GM18502 (cell line): Measurements from ENCODE around the gene REELD1.
A peak's percentile ranks its signal among the peaks of the same experiment; 100 is the strongest.

Source experiments
- ATAC-seq: cut with Tn5 transposase; IDR thresholded peaks from one replicate; pipeline ENCODE4 v1.9.1; 2021; ENCODE audit warnings: mild to moderate bottlenecking; ENCODE audit not compliant: unreplicated experiment, poor library complexity

The REELD1 gene

GRCh38 chr4:146222313-146222712, 8.0 kb downstream of the REELD1 start:
- no peak for ATAC-seq

DNA sequence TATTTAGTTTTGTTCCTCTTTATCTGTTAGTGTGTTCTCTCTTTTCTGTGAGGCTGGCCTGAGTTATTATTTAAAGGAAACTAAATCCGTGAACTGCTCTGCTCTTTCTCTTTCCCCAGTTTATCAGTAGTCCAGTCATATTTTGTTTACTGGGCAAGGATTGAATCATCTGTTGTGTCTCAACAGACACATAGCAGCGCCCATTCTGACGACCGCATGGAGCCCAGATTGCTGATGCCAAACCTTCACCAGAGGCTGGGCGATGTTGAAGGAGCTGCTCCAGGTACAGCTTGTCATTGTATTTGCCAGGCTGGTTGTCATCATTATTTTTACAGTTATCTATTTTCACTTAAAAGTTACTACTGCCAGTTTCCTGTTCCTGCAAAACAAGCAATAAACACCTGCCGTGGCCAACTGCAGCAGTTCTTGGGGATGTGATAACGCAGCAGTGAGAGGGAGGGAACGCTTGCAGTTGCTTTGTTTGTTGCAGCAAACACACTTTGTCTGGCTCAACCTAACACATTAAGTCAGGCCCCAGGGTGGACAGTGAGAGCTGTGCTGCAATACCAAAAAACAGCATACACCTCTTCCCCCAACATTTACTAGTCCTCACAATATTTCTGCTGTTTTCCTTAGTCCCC, 10.1 kb downstream of the REELD1 start:
- no peak for ATAC-seq

GRCh38 chr4:146229406-146229805, 15.1 kb downstream of the REELD1 start:
- no peak for ATAC-seq

DNA sequence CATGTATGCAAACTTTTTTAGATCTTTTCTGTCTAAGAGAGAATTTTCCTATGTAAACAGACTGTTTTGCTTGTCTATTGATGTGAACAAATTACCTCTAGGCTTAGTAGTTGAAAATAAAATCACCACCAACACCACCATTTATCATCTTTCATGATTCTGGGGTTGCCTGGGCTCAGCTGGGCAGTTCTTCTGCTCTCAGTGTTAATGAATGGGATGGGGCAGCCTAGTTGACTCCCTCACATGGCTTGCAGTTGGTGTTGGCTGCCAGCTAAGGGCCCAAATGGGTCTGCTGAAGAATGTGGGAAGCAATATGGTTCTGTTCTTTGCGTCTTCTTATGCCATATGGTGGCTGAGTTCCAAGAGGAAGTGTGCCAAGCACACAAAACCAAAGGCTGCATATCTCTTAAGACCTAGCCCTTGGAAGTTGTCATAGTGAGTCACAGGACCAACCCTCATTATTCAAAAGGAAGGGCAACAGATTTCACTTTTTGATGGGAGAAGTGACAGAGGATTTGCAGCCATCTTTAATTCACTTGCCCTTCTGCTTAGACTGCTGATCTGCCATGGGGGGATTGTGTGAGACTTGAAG, 17.9 kb downstream of the REELD1 start:
- ATAC-seq, result no peak

DNA sequence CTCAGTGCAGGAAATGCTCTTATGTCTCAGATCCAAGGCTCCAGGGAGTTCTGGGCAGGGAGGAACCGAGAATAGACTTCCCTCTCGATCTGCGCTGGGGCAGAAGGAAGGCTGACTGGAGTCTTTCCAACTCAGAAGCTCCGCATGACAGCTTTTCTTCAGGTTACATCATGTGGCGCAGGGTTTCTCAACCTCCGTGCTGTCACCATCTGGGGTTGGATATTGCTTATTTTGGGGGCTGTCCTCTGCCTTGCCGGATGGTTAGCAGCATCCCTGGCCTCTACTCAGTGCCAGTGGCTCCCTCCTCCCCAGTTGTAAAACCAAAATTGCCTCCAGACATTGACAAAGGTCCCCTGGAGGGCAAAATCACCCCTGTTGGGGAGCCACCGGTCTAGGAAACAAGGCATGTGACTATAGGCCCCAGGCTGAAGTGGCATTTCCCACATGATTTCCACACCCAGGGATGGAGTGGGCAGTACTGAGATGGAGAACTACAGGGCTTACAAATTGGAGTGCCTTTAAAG, 21.4 kb downstream of the REELD1 start:
- no peak for ATAC-seq

DNA sequence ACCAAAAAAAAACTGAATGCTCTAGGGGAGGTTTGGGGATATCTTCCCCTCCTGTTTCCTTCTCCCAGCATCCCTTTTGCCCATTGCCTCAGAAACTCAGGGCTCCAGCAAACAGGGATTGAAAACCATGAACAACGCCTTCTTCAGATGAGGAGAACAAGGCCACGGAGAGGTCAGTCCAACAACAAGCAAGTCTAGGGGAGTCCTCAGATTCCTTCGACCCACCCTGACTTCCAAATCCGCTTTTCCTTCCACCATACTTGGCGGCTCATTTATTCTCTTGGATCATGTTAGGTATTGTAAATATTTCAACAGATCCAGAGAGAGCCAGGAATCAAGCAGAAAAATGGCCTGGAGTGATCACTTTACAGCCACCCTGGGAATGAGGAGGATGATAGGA, 21.9 kb downstream of the REELD1 start:
- no peak for ATAC-seq

DNA sequence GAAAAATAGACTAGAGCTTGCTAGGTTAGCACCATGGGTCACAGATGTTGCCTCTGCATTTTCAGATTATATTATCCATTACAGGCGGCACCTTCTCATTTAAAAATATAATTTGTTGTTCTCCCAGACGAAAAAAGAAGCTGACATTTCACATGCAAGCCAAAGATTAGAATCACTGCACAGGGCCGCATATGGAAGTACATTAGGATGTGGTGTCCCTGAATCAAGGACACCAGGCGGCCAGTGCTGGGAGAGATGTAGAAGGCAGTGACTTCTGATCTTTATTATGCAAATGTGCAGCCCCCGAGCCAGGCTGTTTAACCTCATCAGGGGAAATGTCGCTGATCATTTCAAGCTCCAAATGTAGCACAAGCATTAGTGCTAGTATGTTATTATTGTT, 22.8 kb downstream of the REELD1 start:
- ATAC-seq, result no peak

- ATAC-seq, result no peak
Measured at GRCh38 chr4:146238107-146238506, 23.8 kb downstream of the REELD1 start.

DNA sequence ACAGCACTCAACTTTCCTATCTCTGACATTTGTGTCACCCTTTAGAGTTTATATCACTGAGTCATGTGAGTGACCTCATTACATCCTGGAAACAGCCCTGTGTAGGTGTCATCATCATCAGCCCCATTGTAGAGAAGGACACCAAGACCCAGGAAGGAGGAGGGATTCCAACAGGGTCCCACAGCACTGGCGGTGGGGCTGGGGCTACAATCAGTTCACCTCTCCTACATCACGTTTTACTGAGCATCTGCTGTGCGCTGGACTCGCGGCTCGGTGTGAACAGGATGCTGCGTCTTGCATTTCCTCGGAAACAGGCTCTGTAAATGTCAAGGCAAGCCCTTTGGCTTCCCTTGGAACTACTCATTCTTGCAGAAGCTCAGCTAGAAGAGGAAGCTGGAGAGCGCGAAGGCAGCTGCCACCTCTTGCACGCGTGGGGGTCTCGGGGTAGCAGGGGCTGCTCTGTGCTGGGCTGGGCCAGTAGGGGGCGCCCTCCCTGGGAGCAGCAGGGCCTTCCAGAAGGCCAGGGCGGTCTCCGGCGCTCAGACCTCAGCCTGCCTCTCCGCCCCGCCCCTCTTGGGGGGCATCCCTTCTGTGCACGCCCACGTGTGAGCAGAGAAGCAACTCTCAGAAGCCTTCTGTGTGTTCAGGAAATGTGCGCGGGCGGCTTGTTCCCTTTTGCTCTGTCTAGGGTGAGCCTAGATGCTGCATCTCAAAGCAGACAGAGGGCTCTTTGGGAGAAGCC, 29.0 kb downstream of the REELD1 start:
- peak; percentile 87 for ATAC-seq

GRCh38 chr4:146243883-146244277, 29.5 kb downstream of the REELD1 start:
- ATAC-seq, result no peak

GRCh38 chr4:146244496-146244895, 30.2 kb downstream of the REELD1 start:
- no peak for ATAC-seq

DNA sequence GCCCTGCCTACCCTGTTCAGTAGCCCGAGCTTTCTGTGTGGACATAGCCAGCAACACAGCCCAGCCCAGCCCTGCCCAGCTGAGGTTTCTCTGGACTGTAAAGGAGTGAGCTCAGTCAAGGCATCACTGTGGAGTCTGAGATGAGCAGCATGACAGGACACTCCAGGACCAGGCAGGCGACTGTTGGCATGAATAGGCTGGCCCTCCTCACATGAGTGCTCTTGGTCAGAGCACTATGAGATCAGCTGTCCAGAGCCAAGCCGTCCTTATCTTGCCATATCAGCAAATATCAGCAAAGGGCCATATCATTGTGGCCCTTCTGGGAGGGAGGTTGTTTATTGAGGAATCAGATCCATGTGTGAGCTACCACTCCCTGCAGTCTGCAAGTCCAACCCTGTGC, 30.9 kb downstream of the REELD1 start:
- no peak for ATAC-seq

DNA sequence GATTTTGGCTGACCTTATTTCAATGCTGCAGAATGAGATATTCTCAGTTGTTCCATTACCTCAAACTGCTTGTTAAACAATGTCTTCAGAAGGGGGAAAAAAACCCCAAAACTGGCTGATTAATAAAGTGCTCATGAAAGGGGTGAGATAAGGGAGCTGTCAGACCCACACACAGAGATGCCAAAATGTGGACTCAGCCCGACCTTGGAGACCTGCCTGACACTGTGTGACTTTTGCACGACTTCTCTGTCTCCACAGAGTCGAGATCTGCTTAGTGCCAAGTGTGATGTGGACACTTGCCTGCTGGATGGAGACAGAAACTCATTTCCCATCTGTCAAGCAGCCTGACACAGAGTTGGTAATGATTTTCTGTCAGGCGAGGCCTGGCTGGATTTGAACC, 31.5 kb downstream of the REELD1 start:
- no peak for ATAC-seq

DNA sequence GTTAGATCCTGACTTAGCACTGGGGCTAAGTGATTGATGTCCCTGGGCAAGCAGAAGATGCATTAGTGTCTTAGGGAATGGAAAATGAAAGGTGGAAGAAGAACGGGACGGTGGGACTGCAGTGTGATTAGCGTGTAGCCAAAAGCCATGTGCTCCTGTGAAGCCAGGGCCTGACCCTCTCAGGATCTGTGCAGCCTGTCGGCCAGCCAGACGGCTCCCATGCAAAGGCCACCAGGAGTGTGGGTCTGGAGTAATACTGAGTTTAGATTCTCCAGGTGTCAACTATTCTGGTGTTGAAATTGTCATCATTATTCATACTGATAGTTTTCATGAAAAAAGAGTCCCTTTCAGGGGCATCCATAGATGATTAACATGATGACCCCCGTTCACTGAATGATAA, 32.0 kb downstream of the REELD1 start:
- no peak for ATAC-seq

DNA sequence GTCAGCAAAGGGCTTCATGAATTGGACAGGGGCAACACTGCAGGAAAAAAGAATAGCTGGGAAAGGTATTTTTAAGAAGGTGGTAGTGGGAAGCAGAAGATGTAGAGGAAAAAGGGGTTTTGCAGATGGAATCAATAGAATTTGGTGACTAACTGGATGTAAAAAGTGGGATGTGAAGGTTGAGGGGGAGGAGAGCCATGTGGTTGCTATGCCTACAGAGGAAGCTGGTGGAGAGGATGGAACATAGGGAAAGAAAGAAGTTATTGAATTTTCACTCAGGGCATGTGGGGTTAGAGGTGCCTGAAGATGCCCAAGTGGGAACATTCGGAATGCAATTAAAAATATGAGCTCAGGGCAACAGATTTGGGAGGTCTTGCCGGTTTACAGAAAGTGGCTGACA, 33.0 kb downstream of the REELD1 start:
- no peak for ATAC-seq

GRCh38 chr4:146252969-146253611, 38.8 kb downstream of the REELD1 start:
- ATAC-seq, result no peak

GRCh38 chr4:146255463-146255862, 41.1 kb downstream of the REELD1 start:
- ATAC-seq, result no peak

GRCh38 chr4:146255874-146256273, 41.5 kb downstream of the REELD1 start:
- no peak for ATAC-seq

DNA sequence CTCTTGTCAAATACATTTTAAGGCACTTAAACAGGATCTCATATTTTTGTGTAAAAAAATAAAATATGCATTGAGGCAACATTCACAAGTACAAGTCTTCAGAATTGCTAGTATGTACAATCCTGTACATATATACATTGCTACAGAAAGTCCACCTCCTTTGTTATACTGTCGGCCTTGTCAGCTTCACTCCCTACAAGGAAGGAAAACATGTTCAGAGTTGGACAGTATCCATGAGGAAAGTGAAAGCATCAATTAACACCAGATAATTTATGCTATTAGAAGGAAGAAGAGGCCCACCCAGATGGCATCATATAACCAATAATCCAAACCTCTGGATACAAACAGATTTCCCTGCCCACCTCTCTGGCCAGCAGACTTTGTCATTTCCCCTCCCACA, 42.0 kb downstream of the REELD1 start:
- no peak for ATAC-seq

GRCh38 chr4:146257511-146257910, 43.2 kb downstream of the REELD1 start:
- ATAC-seq, result no peak

GRCh38 chr4:146260521-146260920, 46.2 kb downstream of the REELD1 start:
- ATAC-seq, result no peak
